ENCODE measurements around the gene IGFBP5.

IGFBP5 gene

DNA sequence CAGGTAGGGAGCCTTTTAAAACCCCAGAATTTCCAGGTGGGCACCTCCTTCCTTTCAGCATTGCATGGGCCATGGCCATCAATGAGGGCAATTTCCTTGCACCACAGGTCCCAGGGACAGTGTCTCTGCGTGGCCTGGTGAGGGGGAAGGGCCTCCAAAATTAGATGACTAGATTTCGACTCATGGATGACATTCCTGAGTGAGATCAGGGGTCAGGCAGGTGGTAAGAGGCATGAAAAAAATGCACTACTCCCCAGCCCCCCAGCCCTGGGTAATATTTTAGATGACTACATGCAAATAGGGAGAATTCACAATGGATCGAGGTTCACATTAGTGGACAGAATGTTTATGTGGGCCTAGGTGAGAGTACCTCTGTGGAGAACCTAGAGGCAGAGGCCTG lies 19.0 kb upstream of the IGFBP5 start:
- H3K4me3 ChIP-seq (ENCODE audit: low read length), result no peak overlapping the region
- H3K27me3 ChIP-seq (ENCODE audit: control insufficient read depth, low read length), result peaks cover 5% of the 10 kb centered on the region; the same call in 1 of the 2 replicates
- no peak overlapping the region for H3K4me2 ChIP-seq (ENCODE audit: low read length)
- H4K20me1 ChIP-seq (ENCODE audit: control insufficient read depth, insufficient read depth, low read depth, low read length), result no peaks in the 10 kb centered on the region
- no peaks in the 10 kb centered on the region for H3K9me3 ChIP-seq (ENCODE audit: control insufficient read depth, insufficient read depth, low read length)
- H3K27ac ChIP-seq (ENCODE audit: low read depth, low read length), result no peak overlapping the region
- no peaks in the 10 kb centered on the region for H3K9me2 ChIP-seq (replicated peaks; ENCODE audit: control insufficient read depth, low read length)
- H3K4me1 ChIP-seq (ENCODE audit: control insufficient read depth, low read length), result no peaks in the 10 kb centered on the region
- H3F3A ChIP-seq (ENCODE audit: control insufficient read depth, insufficient read depth), result no peaks in the 10 kb centered on the region
- TF ChIP-seq EZH2phosphoT487 (IDR thresholded peaks at IDR 0.05; ENCODE audit: borderline replicate concordance, low read length), result no peak
- TF ChIP-seq, protein P1, sequence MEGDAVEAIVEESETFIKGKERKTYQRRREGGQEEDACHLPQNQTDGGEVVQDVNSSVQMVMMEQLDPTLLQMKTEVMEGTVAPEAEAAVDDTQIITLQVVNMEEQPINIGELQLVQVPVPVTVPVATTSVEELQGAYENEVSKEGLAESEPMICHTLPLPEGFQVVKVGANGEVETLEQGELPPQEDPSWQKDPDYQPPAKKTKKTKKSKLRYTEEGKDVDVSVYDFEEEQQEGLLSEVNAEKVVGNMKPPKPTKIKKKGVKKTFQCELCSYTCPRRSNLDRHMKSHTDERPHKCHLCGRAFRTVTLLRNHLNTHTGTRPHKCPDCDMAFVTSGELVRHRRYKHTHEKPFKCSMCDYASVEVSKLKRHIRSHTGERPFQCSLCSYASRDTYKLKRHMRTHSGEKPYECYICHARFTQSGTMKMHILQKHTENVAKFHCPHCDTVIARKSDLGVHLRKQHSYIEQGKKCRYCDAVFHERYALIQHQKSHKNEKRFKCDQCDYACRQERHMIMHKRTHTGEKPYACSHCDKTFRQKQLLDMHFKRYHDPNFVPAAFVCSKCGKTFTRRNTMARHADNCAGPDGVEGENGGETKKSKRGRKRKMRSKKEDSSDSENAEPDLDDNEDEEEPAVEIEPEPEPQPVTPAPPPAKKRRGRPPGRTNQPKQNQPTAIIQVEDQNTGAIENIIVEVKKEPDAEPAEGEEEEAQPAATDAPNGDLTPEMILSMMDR (IDR thresholded peaks at IDR 0.05; ENCODE audit: low read depth, low read length, poor library complexity, severe bottlenecking), result no peak
- H3K36me3 ChIP-seq (ENCODE audit: control insufficient read depth, low read length), result no peaks in the 10 kb centered on the region
- H3K79me2 ChIP-seq (ENCODE audit: control insufficient read depth, low read length), result no peaks in the 10 kb centered on the region

DNA sequence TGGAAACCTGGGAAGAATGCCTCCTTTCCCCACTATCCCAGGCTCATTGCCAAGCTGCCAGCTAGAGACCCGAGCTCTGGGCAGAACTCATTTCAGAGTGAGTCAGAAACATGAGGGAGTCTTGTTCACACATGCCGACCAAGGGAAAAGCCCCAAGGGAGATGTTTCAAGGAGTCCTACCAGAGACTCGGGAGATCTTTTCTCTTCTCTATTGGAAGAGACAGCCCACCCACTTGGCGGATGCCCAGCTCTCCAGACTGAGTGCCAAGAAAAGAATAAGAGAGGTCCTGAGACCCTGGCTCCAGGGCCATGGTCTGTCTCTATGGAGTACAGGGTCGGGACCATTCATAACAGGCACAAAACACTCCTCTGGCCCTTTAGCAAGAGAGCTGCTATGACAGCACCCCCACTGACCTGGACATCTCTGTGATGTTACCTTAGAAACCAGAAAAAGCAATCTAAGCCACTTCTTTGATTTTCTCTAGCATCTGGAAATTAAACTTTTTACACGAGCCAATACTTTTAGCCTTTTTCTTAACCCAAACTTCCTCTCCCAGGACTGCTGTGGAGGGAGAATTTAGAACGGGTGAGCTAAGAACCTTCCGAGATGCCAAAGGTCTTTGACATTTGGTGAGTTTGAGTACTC lies 18.5 kb upstream of the IGFBP5 start:
- Histone ChIP-seq H3F3A (ENCODE audit: control insufficient read depth, insufficient read depth) (no peaks in the 10 kb centered on the region), H3K4me3 (ENCODE audit: low read length) (no peak overlapping the region), H3K9me2 (replicated peaks; ENCODE audit: control insufficient read depth, low read length) (no peaks in the 10 kb centered on the region), H3K9me3 (ENCODE audit: control insufficient read depth, insufficient read depth, low read length) (no peaks in the 10 kb centered on the region), H3K27me3 (ENCODE audit: control insufficient read depth, low read length) (peaks cover 5% of the 10 kb centered on the region; the same call in 1 of the 2 replicates), H3K4me1 (ENCODE audit: control insufficient read depth, low read length) (no peaks in the 10 kb centered on the region), H3K79me2 (ENCODE audit: control insufficient read depth, low read length) (no peaks in the 10 kb centered on the region), H3K27ac (ENCODE audit: low read depth, low read length) (no peak overlapping the region), H3K4me2 (ENCODE audit: low read length) (no peak overlapping the region), H4K20me1 (ENCODE audit: control insufficient read depth, insufficient read depth, low read depth, low read length) (no peaks in the 10 kb centered on the region), H3K36me3 (ENCODE audit: control insufficient read depth, low read length) (no peaks in the 10 kb centered on the region)
- TF ChIP-seq, protein P1 (IDR thresholded peaks at IDR 0.05; ENCODE audit: low read depth, low read length, poor library complexity, severe bottlenecking), result no peak
- no peak for TF ChIP-seq EZH2phosphoT487 (IDR thresholded peaks at IDR 0.05; ENCODE audit: borderline replicate concordance, low read length)

DNA sequence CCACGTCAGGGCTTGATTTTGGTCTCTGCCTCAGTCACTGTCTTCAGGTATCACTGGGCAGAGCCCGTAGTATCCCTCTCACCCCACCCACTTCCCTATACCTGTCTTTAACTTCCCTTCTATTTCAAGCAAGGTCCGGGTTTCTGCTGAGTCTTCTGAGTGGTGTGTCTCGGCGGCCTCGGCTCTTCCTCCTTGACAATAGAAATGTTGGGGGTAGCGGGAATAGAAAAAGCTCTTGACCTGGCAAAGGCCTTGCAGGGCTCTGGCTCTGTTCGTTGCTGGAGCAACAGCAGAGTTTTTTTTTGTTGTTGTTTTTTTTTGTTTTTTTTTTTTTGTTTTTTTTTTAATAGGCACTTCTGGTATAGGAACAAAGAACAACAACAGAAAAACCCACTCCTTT lies 16.0 kb upstream of the IGFBP5 start:
- Histone ChIP-seq H3K4me2 (ENCODE audit: low read length) (no peak overlapping the region), H3K27me3 (ENCODE audit: control insufficient read depth, low read length) (peaks cover 5% of the 10 kb centered on the region; the same call in 1 of the 2 replicates), H3K9me3 (ENCODE audit: control insufficient read depth, insufficient read depth, low read length) (no peaks in the 10 kb centered on the region)

More for the DNA sequence above, 16.0 kb upstream of the IGFBP5 start:
- Histone ChIP-seq H3K9me2 (replicated peaks; ENCODE audit: control insufficient read depth, low read length) (no peaks in the 10 kb centered on the region), H3K79me2 (ENCODE audit: control insufficient read depth, low read length) (no peaks in the 10 kb centered on the region), H3F3A (ENCODE audit: control insufficient read depth, insufficient read depth) (no peaks in the 10 kb centered on the region), H3K27ac (ENCODE audit: low read depth, low read length) (no peak overlapping the region), H3K4me3 (ENCODE audit: low read length) (no peak overlapping the region), H3K36me3 (ENCODE audit: control insufficient read depth, low read length) (no peaks in the 10 kb centered on the region), H4K20me1 (ENCODE audit: control insufficient read depth, insufficient read depth, low read depth, low read length) (no peaks in the 10 kb centered on the region), H3K4me1 (ENCODE audit: control insufficient read depth, low read length) (no peaks in the 10 kb centered on the region)
- TF ChIP-seq EZH2phosphoT487 (IDR thresholded peaks at IDR 0.05; ENCODE audit: borderline replicate concordance, low read length), result no peak
- TF ChIP-seq, protein P1 (IDR thresholded peaks at IDR 0.05; ENCODE audit: low read depth, low read length, poor library complexity, severe bottlenecking), result no peak

Measured in DOHH2 (cell line).